HG02884 (cell line): ENCODE data around the gene SAG.
"Not testable (repeated sequence)": the region's sequence is repeated elsewhere in the genome, so short reads cannot be mapped to it uniquely, and the experiment has no call there.

Source experiments
- ATAC-seq: cut with Tn5 transposase; IDR thresholded peaks from one replicate; pipeline ENCODE4 v1.9.1; 2021; ENCODE audit warnings: mild to moderate bottlenecking, moderate library complexity; ENCODE audit not compliant: unreplicated experiment

Gene SAG

DNA sequence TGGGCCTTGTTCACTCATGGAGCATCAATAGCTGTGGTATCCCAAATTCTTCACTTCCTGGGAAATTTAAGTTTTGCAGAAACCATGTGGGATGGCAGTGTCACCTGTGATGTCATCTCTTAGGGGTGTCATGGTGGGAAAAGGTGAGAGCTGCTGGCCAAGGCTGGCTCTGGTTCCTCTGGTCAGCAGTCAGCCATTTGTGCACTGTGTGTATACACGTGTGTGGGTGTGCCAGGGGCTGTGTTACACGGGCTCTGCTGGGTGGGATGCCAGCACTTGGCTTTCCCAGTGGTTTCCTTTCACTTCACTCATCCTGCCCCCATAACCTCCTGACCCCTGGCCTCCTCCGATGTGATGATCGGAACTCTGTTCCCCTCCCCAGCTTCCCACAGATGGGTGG lies 21.3 kb downstream of the SAG start:
- ATAC-seq = no peak

DNA sequence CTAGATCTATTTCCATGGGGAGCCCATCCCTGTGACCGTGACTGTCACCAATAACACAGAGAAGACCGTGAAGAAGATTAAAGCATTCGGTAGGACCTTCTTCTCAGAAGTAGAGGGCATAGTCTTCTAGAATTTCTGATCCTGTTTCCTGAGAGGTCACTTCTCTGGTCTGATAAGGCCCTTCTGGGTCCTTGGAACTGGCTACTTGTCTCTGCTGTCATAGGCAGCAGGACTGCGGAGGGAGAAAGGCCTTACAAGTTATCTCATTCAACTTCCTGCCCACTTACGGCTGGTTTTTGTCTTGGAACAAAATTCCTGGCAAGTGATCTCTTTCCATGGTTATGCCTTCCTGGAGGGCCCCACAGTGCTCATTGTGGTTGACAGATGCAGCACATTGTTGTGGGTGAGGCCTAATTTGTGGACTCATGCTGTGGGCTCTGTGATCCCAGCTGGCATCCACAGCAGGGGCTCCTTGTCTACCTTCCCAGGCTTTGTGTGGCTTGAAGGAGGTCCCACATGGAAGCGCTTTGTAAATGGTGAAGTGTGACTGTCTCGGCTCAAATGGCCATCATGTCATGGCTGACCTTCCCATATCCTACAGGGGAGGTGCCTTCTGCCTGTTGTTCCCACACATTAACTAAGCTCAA lies 22.0 kb downstream of the SAG start:
- ATAC-seq = no peak

DNA sequence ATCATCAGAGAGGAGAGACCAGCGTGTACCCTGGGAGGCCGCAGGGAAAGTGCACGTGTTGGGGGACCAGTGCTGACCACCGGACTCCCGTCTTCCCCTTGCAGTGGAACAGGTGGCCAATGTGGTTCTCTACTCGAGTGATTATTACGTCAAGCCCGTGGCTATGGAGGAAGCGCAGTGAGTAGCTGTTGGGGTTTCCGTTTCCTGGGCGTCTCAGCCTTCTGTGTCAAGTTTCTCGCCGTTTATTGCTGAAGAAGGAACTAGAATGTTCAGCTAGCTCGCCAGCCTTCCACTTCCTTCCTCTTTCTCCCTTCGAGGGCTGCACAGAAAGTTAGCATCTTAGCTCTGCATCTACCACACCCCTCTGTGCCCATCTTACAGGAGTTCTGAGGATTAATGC lies 23.9 kb downstream of the SAG start:
- ATAC-seq = peak; percentile 83

DNA sequence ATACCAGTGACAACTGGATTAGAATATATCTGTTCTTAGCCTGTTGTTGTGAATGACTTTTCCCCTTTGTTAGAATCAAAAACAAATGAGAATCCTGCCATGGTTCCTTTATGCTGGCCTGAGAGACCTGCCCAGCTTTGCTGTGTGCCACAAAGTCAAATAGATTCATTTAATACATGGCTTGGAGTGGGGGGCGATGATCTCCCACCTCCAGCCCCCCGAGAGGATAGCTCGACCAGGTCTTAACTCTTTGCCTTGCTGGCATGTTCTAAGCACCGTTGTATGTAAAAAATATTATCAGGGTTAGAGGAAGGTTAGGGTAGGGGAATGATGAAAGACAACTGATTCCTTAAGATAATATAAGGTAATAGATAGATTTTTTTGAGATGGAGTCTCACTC lies 24.5 kb downstream of the SAG start:
- ATAC-seq = no peak

DNA sequence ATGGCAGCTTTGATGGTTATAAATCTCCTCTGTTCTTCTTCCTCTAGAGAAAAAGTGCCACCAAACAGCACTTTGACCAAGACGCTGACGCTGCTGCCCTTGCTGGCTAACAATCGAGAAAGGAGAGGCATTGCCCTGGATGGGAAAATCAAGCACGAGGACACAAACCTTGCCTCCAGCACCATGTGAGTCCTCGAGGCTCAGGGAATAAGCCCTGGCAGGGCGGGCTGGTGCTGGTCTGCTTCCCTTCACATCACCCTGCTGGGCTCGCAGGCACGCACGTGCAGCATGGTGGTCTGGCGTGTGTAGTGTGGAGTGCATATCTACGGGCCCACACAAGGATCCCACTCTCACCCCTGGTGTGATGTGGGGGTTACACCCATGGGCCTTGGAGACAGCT lies 27.3 kb downstream of the SAG start:
- no peak for ATAC-seq

DNA sequence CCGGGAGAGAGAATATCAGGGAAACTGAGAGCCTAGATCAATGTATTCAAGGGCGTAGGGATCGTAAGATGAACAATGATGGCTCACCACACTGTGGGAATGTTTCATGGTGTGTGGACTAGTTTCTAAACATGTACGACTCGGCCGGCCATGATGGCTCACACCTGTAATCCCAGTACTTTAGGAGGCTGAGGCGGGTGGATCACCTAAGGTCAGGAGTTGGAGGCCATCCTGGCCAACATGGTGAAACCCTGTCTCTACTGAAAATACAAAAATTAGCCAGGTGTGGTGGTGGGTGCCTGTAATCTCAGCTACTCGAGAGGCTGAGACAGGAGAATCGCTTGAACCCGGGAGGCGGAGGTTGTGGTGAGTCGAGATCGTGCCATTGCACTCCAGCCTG lies 28.5 kb downstream of the SAG start:
- ATAC-seq = not testable (repeated sequence)

DNA sequence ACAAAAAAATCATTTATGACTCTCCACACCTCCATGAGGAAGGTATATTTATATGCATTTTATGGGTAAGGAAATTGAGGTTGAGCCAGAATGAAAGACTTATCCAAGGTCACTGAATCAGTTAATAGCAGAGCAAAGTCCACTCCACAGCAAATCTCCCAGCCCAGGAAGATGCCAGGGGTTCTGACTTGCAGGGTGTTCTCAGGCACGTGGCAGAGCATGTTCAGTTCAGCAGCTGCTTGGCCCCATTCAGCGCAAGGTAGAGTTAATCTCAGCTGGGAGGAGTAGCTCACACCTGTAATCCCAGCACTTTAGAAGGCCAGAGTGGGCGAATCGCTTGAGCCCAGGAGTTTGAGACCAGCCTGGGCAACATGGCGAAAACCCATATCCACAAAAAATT lies 28.9 kb downstream of the SAG start:
- no peak for ATAC-seq

DNA sequence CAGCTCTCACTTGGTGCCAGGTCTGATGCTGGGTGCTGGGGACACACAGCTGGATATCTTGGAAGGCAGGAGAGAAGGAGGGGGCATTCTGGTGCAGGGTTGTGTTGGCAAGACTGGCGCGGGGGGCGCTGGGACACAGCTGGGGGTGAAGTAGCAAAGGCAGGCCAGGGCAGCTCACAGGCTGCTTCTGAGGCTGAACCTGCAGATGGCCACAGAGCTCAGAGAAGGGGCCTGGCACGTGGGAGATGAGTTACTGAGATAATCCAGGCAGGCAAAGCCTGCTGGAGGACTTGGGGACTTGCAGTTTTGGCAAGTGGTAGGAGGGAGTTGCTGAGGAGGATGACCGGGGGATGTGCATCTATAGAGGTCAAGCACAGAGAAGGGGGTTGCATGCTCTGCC lies 30.4 kb downstream of the SAG start:
- ATAC-seq = no peak

DNA sequence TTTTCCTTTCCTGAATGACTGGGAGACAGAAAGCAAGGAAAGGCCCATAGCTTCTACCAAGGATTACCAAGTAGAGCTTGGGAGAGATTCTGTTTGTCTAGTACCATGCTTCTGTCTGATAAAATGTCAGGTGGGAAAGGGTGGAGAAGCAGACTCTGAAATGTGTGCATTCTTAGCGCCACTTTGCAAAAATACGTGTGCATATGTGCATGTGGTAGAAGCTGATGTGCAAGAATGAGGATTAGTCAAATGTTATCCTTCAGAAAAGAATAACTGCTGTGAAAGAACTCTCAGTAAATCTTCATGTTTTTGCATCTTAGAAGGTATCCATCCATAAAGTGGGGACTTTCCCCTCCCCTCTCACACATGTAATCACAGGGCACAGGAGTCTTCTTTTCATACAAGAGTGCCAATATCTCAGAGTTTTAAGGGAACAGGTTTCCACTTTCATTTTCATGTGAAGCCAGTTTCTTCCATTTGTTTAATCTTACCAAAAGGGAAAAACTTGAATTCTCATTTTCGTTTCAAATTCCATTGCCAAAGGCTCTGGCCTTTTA lies 31.3 kb downstream of the SAG start:
- ATAC-seq = no peak

DNA sequence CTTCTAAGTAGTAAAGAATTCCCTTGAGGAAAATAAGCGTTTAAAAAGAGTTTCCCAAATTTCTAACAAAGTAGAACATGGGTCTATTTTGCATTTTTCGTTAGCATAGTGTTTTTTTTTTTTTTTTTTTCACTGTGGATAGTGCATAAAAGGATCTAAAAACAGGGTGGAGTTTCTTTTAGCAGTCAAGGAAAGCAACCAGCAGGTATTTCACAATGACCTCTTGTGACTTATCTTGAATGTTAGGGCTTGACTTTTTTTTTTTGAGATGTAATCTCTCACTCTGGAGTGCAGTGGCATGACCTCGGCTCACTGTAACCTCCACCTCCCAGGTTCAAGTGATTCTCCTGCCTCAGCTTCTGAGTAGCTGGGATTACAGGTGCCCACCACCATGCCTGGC lies 31.8 kb downstream of the SAG start:
- no peak for ATAC-seq

DNA sequence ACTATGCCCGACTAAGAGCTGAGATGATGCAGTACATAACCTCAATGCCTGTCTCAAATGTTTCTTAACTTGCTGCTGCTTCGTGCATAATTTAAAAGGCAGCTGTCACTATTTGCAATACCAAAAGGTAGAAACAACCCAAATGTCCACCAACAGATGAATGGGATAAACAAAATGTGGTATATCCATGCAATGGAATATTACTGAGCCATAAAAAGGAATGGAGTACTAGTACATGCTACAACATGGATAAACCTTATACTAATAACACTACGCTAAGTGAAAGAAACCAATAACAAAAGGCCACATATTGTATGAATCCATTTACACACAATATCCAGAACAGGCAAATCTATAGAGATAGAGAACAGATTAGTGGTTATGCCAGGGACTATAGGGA lies 33.7 kb downstream of the SAG start:
- ATAC-seq = no peak

DNA sequence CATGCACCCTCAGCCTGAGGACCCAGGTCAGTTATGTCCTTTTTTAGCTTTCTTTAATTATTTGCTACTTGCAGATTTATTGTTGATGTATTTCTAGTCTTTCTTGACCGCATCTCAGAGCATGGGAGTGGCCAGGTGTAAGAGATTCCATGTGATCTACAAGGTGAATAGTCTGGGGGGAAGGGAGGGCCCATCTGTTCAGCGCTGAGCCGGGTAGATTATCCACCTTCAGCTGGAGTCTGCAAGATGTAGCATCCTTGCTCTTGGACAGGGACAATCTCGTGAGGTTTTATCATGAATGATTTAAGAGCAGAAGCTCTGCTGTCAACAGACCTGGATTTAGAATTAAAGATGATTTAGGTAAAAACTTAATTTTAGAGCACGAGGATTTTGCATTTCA lies 34.7 kb downstream of the SAG start:
- ATAC-seq = no peak

DNA sequence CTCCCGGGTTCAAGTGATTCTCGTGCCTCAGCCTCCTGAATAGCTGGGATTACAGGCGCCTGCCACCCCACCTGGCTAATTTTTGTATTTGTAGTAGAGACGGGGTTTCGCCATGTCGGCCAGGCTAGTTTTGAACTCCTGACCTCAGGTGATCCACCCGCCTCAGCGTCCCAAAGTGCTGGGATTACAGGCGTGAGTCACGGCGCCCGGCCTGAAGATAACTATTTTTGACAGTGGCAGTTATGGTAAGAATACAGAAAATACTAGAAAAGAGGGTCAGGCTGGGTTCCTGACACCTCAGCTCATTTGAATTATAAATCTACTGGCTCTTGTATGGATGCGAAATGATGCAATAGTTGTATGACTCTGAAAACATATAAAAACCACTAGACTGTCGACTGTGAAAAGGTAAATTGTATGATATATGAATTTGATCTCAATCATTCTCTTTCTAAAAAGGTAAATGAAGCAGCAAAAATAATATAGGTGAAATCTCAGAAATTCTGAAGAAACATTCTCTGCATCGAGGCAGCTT lies 35.6 kb downstream of the SAG start:
- no peak for ATAC-seq

DNA sequence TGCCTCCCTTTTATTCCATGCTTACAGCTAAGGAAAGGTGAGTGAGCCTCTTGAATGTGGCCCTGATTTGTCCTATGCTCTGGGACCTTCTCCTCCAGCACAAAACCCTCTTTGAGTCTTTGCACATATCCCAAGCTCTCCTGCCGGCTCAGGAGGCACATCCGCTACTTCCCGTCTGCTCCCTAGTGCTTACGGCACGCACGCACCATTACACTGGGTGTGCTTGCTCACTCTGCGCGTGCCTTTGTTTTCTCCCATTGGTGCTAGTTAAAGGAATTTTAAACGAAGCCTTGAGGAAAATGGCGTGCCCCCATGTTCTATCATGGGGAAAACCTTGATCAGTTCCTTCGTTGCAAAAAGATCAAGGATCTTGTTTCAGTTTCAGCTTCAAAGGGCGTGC lies 38.8 kb downstream of the SAG start:
- ATAC-seq = no peak

DNA sequence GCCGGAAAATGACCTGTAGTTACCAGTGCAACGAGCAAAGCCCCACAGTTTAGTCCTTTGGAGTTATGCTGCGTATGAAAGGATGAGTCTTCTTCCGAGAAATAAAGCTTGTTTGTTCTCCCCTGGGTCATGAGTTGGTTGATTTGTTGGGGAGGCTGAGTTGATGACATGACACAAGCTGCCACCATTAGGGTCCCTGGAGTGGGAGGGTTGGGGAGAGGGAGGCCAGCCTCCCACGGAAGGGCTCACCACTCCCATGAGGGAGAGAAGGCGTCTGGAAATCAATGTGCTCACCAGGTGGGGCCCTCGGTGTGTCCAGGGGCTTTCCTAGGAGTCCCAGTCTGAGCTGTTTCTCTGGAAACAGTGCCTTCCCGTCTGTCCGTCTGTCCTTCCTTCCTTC lies 39.3 kb downstream of the SAG start:
- ATAC-seq = no peak

DNA sequence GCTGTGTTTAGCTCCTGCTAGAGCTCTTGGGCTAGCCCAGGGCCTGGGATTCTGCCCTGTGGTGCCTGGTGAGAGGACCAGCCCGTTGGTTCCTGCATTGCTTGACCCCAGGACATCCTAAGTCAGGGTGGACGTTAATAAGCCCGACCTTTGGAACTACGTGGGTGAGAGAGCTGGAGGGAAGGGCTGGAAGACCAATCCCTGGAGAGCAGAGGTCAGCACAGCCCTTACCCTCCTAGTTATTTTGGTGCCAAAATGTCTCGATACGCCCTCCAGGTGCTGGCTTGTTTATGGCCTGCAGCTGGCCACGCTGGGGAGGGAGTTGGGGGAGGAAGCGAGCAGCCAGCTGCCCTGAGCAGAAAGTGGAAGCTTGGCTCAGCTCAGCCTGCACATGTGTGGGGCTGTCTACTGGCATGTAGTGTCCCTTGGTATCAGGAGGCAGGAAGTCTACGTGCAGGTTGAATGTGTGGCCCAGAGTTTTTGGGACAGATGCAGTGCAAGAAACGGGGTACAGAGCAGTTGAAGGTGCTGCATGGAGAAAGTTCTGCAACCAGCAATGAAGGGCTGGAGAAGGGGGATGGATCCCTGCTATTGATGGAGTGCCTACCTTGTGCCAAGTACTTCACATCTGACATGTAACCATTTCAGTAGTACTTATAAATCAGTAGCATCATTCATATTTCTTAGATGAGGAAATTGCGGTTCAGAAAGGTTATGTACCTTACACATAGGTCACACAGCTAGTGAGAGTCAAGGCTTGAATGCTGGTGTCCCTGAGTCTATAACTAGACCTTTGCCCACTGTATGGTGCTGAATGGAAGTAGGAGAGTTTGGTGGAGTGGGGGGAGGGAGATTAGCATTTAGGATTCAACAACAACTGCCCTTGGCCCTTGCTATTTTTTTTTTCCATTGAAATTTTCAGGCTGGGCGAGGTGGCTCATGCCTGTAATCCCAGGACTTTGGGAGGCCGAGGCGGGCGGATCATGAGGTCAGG lies 41.7 kb downstream of the SAG start:
- no peak for ATAC-seq

DNA sequence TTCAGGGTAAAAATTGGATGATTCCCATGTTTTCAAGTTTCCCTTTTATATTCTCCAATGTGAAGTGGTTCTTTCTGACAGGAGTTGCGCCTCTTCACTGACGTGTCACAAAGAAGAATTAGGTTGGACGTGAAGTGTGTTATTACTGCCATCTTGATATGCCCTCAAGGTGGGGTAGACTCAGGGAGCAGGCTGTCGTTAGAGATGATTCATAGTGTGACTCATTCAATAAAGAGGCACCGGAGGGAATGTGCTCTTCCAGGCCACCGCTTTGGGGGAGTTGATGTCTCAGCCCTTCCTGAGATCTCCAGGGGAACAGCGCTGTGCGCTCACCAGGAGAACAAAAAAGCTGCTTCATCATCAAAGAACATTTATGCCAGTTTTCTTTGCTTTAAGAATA lies 43.1 kb downstream of the SAG start:
- ATAC-seq = no peak

DNA sequence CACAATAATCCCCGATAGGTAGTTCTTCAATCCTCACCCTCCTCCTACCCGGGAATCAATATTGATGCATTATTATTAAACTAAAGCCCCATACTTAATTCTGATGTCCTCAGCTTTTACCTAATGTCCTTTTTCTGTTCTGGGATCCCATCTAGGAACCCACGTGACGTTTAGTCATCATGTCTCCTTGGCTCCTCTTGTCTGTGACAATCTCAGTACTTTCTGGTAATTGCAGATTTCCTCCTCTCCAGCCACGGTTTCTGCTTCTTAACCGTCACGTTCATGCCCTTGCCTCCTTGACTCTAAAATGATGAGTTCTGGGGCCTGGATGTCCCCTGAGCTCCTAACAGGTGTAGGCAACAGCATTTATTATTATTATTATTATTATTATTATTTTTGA lies 43.8 kb downstream of the SAG start:
- no peak for ATAC-seq

DNA sequence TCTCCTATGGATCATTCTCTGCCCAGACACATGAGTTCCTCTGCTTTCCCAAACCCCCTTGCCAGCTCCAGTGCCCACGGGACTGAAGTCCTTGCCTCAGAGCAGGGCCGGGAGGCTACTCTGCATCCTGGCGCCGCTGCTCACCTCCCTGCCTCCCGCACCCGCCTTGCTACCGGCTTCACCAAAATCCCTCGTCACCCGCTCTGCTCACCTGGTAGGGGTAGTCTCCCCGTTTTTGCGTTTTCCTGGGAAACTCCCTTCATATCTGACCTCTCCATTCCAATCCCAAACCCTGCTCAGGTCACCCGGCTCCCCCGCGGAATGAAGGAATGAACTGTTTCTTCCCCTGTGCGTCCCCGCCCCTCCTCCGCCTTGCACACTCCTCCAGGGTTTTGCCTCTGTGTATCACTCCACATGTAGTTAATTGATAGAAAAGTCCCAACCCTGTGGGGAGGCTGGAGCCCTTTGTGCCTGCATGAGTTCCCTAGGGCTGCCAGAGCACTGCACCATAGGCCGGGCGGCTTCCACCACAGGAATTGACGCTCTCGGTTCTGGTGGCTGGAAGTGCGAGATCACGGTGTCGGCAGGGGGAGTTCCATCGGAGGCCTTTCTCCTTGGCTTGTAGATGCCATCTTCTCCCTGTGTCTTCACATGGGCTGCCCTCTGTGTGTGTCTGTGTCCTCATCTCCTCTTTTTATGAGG lies 44.7 kb downstream of the SAG start:
- no peak for ATAC-seq

DNA sequence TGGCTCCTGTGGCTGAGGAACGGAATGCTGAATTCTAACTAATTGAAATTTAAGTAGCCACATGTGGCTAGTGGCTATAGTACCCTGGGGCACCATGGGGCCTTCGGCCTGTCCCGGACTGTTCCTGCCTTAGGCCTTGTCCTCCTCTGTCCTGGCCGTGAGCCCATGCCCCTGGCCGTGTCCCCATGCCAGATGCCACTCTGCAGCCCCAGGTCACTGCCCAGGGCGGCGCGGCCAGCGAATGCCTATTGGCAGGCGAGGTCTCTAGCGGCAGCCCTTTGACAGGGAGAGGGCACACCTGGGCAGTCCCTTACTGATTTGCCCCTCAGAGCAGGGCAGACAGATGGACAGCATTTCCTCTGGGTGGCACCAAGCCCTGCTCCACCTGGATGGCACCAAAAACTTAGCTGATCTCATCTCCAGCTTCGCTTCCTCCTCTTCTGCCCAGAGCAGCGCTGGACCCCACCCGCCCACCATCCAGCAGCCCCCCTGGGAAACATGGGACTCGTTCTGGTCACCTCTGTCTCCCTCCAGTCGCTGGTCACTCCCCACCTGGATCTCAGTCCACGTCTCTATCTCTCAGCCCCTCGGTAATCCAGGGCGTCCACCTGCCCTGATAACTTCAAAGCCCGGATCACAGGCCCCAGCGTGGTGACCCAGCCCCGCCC lies 45.6 kb downstream of the SAG start:
- ATAC-seq = no peak
